KOPT-K1 (cell line): ENCODE data around the gene ABCC9.
"Not testable (repeated sequence)": the region's sequence is repeated elsewhere in the genome, so short reads cannot be mapped to it uniquely, and the experiment has no call there.

Source experiments
- H3K27ac ChIP-seq: fragments of 200-600 bp; sonication (generic); 2 replicates; pipeline ENCODE4 v1.5.1; 2016; ENCODE audit warnings: antibody characterized with exemption, mild to moderate bottlenecking, low read depth, low read length; ENCODE audit not compliant: poor library complexity, severe bottlenecking
- H3K36me3 ChIP-seq: fragments of 200-600 bp; sonication (generic); 2 replicates; pipeline ENCODE4 v1.5.1; 2017; ENCODE audit warnings: antibody characterized with exemption, mild to moderate bottlenecking, low read length, moderate library complexity; ENCODE audit not compliant: insufficient read depth
- H3K9me3 ChIP-seq: fragments of 200-600 bp; sonication (generic); 2 replicates; pipeline ENCODE4 v1.5.1; 2017; ENCODE audit warnings: antibody characterized with exemption, low read length, mild to moderate bottlenecking; ENCODE audit not compliant: insufficient read depth, poor library complexity, severe bottlenecking

Gene ABCC9

GRCh38 chr12:21907948-21908837, 33.0 kb downstream of the ABCC9 start:
- Histone ChIP-seq H3K27ac (no peak overlapping the region), H3K36me3 (no peaks in the 10 kb centered on the region), H3K9me3 (no peaks in the 10 kb centered on the region)

GRCh38 chr12:21906919-21907493, 34.2 kb downstream of the ABCC9 start:
- Histone ChIP-seq H3K27ac (no peak overlapping the region), H3K9me3 (no peaks in the 10 kb centered on the region), H3K36me3 (no peaks in the 10 kb centered on the region)

- not testable (repeated sequence) for H3K36me3 ChIP-seq, H3K9me3 ChIP-seq
These were observed 41.7 kb downstream of the ABCC9 start for GRCh38 chr12:21899532-21899931.

GRCh38 chr12:21895651-21896050, 45.6 kb downstream of the ABCC9 start:
- no peaks in the 10 kb centered on the region for H3K9me3 ChIP-seq
- no peak overlapping the region for H3K27ac ChIP-seq
- H3K36me3 ChIP-seq = no peaks in the 10 kb centered on the region

More at GRCh38 chr12:21899532-21899931, 41.7 kb downstream of the ABCC9 start:
- not testable (repeated sequence) for H3K27ac ChIP-seq

GRCh38 chr12:21894792-21895595, 46.2 kb downstream of the ABCC9 start:
- Histone ChIP-seq H3K9me3 (no peaks in the 10 kb centered on the region), H3K36me3 (no peaks in the 10 kb centered on the region), H3K27ac (no peak overlapping the region)

- H3K27ac ChIP-seq = no peak overlapping the region
- H3K36me3 ChIP-seq = no peaks in the 10 kb centered on the region
- no peaks in the 10 kb centered on the region for H3K9me3 ChIP-seq
These were observed 47.3 kb downstream of the ABCC9 start for GRCh38 chr12:21893924-21894323.

- no peaks in the 10 kb centered on the region for H3K9me3 ChIP-seq
- H3K27ac ChIP-seq = no peak overlapping the region
- H3K36me3 ChIP-seq = no peaks in the 10 kb centered on the region
These were observed 48.9 kb downstream of the ABCC9 start for GRCh38 chr12:21892341-21892740.

- Histone ChIP-seq H3K9me3 (no peaks in the 10 kb centered on the region), H3K36me3 (no peaks in the 10 kb centered on the region), H3K27ac (no peak overlapping the region)
These were observed 49.4 kb downstream of the ABCC9 start for GRCh38 chr12:21891751-21892217.

- no peaks in the 10 kb centered on the region for H3K36me3 ChIP-seq
- no peaks in the 10 kb centered on the region for H3K9me3 ChIP-seq
- no peak overlapping the region for H3K27ac ChIP-seq
These were observed 52.9 kb downstream of the ABCC9 start for GRCh38 chr12:21888276-21888863.

GRCh38 chr12:21884936-21885335, 56.3 kb downstream of the ABCC9 start:
- no peaks in the 10 kb centered on the region for H3K9me3 ChIP-seq
- H3K27ac ChIP-seq = no peak overlapping the region
- H3K36me3 ChIP-seq = no peaks in the 10 kb centered on the region

GRCh38 chr12:21882635-21883034, 58.6 kb downstream of the ABCC9 start:
- Histone ChIP-seq H3K9me3 (no peaks in the 10 kb centered on the region), H3K27ac (no peak overlapping the region), H3K36me3 (no peaks in the 10 kb centered on the region)

GRCh38 chr12:21881965-21882364, 59.3 kb downstream of the ABCC9 start:
- no peaks in the 10 kb centered on the region for H3K9me3 ChIP-seq
- no peaks in the 10 kb centered on the region for H3K36me3 ChIP-seq
- no peak overlapping the region for H3K27ac ChIP-seq

- H3K36me3 ChIP-seq = no peaks in the 10 kb centered on the region
- H3K27ac ChIP-seq = no peak overlapping the region
- no peaks in the 10 kb centered on the region for H3K9me3 ChIP-seq
These were observed 61.9 kb downstream of the ABCC9 start for GRCh38 chr12:21879312-21879711.

GRCh38 chr12:21877293-21877982, 63.8 kb downstream of the ABCC9 start:
- H3K36me3 ChIP-seq = no peaks in the 10 kb centered on the region

More at GRCh38 chr12:21877293-21877982, 63.8 kb downstream of the ABCC9 start:
- Histone ChIP-seq H3K27ac (no peak overlapping the region), H3K9me3 (no peaks in the 10 kb centered on the region)
